ENCODE measurements around the gene LARP1.

GRCh38 chr5:154795235-154795596 lies 40.0 kb downstream of the LARP1 start:
- TF ChIP-seq CTCF (IDR thresholded peaks at IDR 0.05; ENCODE audit: insufficient read depth, low read length, poor library complexity, severe bottlenecking) (no peak), EZH2phosphoT487 (conservative IDR thresholded peaks at IDR 0.05; ENCODE audit: low read length) (no peak)
